Activated naive CD4-positive, alpha-beta T cell (primary cell): ENCODE results near the gene PARP4.
"Not testable (repeated sequence)": the region's sequence is repeated elsewhere in the genome, so short reads cannot be mapped to it uniquely, and the experiment has no call there.

Source experiments
- DNase-seq, 4 experiments: peaks; one replicate each; lab custom pipeline; 2025; lab: John Stamatoyannopoulos, UW

Gene PARP4

DNA sequence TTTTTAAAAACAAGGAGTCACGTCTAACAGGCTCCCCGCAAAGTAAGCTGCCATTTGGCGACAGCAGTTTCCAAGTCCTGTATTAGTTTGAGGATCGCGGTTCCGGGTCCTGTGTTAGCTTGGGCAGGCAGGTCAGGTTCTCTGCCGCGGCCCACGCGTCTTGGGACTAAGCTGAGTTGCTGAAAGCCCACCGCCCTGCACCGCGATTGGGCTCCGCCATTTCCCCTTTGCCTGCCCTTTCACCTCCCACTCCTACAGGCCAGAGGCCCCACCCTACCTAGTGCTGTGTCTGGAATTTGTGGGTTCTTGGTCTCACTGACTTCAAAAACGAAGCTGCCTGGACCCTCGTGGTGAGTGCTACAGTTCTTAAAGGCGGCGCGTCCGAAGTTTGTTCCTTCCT lies 6.8 kb downstream of the PARP4 start:
- no peak for DNase-seq

DNA sequence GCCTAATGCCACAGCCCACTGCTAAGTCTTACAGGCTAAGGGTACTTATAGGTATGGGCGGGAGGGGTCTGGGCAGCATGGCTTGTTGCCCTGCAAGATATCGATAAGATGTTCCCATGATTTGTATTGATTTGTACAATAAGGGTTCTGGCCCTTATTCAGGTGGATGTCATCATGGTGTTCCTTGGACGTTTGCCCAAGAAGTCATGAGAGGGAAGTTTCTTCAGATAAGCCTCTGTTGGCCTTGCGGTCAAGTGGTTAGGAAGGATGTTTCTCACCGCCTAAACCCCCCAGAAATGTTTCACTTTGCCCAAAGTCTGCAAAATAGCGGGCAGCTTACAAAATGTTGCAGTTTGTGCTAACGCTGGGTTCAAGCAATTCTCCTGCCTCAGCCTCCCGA lies 7.3 kb downstream of the PARP4 start:
- DNase-seq: no peak

DNA sequence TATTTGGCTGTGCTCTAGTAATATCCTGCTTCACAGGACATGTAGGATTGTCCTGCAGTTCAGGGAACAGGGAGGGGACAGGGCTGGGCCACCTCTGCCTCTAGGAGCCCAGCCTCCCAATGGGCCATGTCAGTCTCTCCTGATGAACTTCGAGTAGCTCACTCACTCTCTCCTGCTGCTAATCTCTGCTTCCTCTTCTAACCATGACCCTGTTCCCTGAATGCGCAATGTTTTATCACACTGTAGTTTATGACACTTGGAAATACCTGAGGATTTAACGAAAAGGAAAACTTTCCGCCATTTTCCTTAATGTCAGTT lies 9.2 kb downstream of the PARP4 start:
- no peak for DNase-seq

DNA sequence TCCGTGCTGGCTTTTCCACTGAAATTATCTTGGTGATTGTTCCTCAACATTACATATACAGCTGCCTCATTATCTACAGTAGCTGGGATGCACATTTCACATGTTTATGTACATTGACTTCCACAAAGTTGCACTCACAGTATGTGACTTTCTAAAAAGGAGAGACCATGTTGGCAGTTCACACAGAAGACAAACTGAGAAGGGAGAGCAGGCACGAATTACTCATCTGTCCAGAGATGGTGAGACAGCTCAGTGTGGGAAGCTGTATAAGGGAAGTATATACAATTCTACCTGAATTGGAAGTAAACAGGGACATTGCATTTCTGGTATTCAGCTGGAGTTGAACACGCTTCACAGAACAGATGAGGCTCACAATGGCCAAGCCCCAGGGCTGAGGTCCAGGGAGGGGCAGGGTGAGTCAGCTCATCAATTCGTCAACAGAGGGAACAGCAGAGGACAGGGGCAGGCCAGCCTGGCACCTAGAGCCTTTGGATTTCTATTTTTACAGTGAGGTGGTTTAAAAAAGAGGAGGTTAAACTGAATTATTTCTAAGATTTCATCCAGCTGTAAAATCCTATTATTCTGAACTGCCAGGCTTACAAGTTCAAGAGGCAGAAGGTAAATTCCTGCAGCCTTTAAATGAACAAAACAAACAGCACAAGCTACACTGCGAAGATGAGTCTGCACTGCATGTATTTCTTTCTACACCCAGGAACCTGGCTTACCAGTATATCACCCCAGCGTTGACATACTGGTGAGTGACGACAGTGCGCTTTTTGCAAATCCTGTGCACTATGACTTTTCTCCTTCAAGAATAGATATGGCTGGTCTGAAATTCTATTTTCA lies 9.8 kb downstream of the PARP4 start:
- no peak for DNase-seq

DNA sequence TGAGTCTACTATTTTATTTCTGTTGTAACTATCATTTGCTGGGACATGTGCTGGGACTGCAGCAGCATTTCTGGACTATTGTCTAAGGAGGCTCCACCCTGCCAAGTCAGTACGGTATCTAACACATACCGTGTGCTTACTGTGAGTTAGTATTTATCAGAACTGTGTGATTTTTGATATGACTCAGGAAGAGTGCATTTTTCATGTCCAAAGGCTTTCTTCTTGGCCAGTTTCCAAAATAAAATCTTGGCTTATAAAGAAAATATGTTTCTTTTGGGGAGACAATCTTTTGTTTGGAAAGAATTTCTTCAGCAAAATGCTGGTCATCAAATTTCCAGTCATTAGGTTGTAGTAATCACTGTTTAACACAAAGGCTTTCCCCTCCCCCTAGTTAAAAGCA lies 11.6 kb downstream of the PARP4 start:
- DNase-seq: no peak

DNA sequence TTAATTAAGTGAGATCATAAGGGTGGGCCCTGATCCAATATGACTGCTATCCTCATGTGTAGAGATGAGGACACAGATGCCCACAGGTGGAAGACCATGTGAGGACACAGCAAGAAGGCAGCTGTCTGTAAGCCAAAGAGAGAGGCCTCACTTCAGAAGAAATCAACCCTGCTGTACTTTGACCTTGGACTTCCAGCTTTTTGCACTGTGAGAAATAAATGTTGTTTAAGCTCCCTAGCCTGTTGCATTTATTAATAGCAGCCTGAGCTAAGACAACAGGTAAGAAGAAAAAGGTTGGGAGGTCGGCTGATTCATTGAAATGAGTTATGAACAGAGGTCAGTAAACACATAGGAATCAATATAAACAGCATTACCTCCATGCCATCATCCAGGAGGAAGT lies 14.8 kb downstream of the PARP4 start:
- DNase-seq: no peak

DNA sequence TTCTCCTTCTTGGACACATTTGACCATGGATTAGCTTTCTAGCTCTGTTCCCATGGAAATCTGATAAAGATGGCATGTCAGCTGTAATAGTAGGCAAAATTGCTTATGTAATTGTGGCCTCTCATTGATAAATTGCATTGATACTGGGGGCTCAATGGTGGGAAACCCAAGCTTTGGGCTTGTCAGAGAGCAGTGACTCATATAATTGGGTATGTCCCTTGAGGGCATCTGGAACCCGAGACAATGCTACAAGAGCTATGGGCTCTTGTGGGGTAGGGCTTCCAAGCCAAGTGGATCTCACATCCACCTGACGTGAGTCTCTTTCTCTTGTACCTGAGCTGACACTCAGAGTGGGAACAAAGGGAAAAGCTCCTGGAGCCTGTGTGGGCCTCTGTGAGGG lies 16.3 kb downstream of the PARP4 start:
- DNase-seq: not testable (repeated sequence)

DNA sequence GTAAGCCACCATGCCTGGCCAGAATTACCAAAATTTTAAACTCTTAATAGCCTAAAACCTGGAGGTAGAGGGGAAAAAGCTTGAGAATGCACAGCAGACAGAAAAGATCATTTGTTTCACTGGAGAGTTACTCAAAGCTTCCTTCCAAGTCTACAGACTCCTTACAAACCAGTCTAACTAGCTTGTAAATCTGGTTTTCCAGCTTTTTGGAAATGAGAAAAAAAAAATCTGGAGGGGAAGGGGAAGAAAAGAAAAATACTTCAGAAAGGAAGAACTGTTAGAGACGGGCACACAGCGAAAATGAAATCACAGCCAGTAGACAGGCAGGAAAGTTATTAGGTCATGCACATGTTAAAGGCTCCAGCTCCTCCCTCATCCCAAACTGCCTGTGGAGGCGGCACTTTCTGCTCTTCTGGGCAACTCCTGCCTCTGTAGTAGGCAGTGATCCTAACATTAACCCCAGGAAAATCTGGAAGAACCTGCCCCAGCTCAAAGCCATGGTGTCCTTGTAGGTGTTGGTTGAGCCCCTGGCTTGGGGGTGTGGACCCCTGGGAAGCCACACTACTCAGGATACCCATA lies 17.3 kb downstream of the PARP4 start:
- DNase-seq: no peak

DNA sequence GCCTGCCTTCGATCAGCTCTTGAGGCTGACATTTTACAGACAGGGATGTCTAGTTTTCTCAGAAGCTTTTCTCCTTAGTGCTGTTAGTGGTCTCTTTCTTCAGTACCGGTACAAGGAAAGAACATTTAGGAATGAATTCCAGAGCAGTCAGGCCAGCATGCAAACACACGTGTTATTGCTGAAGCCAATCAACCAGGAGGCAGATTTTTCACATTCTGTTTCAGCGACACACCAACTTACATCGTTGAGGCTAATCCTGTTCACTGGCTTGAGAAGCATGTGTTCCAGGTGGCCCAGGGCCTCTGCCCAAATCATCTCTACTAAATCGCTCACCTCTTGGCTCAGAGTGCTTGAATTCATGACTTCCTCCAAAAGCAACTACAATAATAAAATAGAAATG lies 19.2 kb downstream of the PARP4 start:
- DNase-seq: no peak

DNA sequence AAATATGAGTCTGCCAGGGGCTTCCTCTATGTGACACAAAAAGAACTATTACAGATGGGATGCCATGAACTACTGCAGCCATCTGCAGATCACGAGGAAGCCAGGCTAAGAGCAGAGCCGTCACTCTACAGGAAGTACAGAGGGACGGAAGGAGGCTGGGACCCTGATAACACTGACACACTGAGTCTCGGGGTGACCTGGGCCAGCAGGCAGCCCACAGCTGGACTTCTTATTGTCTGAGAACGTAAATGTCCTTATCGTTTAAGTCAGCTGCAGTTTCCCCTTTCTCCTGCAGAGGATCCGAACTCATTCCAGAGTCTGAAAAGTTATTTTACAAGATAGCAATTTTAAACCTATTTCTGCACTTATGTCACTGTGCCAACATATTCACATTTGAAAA lies 20.7 kb downstream of the PARP4 start:
- DNase-seq: no peak

DNA sequence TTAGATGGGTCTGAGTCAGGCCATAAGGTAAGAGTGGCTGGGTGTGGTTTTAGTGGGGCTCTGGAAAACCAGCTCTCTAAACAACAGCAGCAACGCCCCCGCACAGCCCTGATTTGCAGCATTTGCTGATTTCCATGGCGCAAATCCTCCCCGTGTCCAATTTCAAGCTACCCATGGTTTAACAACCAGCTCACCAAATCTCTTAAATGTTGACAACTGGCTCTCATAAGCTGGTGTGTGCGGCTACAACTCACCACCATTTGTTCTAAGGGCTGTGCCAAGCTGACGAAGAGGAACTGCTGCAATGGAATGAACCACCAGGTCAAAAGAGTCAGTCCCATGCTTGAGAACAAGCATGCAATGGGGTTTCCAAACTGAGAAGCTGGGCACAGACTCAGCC lies 22.9 kb downstream of the PARP4 start:
- no peak for DNase-seq

DNA sequence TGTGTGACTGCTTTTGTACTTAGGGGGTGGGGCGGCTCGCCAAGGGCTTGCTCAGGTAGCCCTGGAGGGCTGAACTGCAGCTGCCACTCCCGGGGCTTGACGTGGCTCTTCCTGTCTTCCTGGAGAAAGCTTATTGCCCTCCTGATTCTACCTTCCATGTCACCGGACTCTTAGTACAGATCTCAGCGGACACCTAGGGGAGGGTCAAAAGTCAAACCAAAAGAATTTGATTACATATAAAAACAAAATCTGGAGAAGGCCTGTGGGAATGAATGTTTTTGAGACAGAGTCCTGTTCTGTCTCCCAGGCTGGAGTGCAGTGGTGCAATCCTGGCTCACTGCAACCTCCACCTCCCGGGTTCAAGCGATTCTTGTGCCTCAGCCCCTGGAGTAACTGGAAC lies 24.5 kb downstream of the PARP4 start:
- DNase-seq: not testable (repeated sequence)

DNA sequence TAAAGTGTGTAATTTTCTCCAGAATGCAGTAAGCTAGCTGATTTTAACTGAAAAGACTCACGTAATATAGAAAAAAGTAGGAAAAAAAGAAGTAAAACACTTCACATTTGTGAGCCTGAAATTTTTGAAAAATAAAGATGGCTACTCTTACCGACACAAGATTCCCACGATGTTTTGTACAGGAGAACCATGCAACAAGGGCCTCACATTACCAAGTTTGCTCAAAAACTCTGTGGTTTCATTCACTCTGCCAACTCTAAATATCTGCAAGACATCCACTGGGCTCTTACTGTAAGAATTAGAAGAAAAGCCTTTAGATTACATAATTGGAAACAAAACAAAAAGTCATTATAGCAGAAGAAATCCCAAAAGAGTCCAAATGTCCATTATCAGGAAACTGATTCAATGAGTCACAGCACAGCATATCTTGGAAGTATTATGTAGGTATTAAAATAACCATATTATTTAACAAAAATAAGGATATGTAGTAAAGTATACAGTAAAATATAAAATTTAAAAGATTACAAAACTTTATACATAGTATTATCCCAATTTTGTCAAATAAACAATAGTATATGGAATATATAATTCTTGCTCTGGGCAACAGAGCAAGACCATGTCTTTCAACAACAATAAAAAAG lies 26.4 kb downstream of the PARP4 start:
- not testable (repeated sequence) for DNase-seq

DNA sequence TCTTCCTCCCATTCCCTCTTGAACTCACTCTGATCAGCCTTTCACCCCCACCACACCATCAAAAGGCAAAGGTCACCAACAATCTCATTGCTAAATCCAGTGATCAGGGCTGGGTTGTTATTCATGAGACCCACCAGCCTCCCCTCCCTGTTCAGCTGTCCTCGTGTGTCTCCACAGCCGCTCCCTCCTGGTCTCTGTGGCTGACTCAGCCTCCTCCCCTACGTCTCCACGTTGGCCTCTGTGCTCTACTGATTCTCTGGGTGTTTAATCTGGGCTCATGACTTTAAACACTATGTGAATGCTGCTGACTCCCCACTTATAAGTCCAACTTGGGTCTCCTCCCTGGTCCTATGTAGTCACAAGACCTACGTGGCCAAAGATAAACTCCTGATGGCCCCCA lies 38.9 kb downstream of the PARP4 start:
- DNase-seq: no peak

DNA sequence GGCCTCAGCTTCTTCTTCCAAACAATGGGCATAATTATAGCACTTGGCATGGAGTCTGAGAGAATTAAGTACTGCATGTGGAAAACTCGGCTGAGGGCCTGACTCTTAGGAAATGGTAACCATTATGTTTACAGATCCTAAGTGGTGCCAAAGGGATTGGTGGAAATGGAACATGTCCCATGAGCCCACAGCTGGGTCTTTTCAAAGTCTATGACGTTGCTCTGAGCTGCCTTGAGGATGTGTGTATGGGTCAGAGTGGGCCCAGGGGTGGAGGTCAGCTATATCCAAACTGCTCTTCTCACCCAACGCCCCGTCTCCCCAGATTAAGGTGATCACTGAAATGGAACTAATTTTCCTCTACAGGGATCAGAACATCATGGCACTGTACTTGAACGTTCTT lies 40.4 kb downstream of the PARP4 start:
- not testable (repeated sequence) for DNase-seq

DNA sequence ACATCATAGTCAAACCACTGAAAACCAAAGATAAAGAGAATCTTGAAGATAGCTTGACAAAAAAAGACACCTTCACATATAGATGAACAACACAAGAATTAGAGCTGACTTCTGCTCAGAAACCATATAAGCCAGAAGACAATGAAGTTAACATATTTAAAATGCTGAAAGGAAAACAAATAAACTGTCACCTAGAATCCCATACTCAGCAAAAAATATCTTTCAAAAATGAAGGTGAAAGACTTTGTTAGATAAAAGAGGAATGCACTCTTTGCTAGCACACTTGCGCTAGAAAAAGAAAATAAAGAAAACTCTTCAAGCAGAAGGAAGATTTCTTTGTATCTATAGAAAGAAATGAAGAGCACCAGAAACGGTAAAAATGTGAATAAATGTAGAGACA lies 49.5 kb downstream of the PARP4 start:
- DNase-seq: no peak

DNA sequence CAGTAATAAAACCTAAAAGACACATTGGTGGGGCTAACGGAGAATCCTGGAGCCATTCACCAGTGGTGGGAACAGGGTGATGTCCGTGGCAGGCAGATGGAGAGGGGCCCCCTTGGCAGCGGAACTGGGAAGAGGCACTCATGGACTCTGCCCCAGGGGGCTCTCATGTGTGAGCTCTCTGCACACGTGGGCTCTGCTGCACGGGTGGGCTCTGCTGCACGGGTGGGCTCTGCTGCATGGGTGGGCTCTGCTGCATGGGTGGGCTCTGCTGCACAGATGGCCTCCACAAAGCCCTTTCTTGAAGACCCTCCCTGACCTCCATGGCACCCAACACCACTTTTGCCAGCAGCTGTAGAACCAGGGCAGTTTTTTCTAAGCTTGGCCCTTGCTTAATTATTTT lies 52.3 kb downstream of the PARP4 start:
- no peak for DNase-seq

DNA sequence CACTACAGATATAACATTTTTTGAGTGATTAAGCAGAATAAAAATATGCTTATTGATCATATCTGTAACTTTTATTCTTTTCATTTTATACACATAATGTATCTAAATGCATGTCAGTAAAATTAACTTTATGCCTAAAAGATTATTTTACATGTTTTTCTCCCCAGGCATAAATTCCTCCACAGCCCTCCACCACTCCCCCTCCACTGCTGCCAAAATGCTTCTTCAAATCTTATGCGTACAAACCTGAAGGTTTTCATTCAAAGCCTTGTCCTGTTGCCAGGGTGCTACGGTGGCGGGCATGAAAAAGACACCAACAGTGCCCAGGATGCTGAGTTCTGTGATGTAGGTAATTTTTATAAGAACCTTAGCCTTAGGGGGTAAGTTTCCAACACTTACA lies 52.9 kb downstream of the PARP4 start:
- DNase-seq: no peak

DNA sequence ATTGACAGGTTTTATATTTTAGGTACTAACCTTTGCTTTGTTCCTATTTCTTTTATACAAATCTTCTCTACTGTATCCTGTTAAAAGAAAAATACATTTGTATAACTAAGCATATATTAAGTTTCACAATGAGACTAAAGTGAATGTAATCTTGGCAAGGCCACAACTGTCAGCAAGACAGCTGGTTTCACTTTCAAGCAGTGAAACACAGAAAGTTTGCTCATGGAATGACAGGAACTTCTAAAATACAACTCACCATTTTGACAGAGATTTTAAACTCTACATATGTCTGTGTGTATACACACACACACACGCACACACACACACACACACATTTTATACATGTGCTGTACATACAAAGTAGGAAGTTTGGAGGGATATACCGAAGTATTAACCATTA lies 53.3 kb downstream of the PARP4 start:
- no peak for DNase-seq

DNA sequence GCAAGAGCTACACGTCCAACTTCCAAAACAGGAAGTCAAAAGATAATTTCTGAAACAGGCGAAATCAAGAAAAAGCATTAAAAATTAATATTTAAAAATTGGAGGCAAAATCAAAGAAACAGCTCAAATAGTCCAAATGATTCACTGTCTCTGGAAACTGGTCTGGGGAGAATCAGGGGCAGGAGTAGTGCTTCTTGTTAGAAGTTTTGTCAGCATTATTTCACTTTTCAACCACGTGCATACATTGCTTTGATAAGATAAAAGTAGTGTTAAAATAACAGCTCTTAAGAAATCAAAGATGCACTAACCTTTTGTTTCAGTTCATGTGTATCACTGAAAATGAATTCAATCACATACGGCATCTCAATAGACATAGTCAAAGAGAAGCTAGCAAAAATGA lies 53.8 kb downstream of the PARP4 start:
- DNase-seq: no peak

DNA sequence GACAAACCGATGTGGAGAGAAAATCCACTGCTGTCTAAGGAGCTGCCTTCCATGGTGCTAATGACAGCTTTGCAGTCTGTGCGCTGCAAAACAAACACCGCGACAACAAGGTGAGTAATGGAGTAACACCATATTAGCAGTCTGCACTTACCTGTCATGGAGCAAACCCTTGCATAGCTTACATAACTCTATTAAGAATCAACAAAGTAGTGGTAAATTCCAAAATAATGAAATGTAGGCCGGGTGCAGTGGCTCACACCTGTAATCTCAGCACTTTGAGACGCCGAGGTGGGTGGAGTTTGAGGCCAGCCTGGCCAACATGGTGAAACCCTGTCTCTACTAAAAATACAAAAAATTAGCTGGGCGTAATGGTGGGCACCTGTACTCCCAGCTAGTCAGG lies 56.2 kb downstream of the PARP4 start:
- DNase-seq: no peak

DNA sequence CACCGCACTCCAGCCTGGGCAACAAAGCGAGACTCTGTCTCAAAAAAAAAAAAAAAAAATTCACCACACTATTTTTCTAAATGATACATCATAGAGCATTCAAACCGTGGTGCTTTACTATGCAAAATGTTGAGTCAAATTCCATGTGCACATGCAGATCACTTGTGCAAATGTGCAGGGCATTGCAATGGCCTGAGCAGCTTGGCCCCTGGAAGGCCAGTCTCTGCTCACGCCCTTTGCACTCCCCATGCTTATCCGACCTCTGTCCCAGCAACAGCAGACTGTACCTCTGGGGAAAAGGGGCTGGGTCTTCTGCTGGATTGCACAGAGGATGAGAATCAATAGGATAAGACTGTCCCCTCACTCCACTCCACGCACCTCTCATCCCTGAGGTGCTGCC lies 58.5 kb downstream of the PARP4 start:
- DNase-seq: no peak

DNA sequence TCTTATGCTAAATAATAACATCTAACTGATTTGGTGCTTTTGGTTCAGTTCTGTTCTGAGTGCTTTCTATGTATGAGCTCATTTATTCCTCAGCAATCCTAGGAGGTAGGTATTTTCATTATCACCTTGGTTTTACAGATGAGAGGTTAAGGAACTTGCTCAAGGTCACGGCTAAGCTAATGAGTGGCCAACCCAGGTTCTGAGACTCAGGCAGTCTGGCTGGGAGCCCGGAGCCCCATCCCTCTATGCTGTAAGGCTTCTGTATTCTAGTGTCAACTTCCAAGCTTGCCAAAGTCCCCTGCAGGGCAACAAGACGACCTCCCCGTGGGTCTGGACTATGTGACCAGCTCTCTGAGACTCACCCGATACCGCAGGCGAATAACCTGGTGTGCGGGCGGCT lies 60.5 kb downstream of the PARP4 start:
- no peak for DNase-seq

DNA sequence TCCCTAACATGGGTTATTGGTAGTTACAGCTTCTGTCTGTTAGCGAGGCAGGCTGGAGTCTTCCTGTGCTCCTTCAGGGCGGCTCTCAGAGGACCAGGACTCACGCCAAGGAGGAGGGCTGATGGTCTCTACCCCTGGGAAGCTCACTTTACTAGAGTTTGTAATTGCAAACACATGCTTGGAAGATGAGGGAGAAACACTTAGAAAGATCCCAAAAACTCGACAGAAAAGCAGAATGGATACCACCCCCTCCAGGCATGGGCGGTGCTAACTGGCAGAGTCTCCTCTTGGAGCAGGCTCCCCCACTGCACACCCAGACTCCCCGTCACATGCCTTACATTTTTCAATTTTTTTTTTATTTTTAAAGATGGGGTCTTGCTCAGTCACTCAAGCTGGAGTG lies 62.0 kb downstream of the PARP4 start:
- DNase-seq: no peak
